Nucleus accumbens (tissue), 56 donors: Measurements from ENCODE around the gene VWCE.
"Not testable (repeated sequence)": the region's sequence is repeated elsewhere in the genome, so short reads cannot be mapped to it uniquely, and the experiment has no call there.

Source experiments
- DNase-seq, 56 donors: peaks; one replicate each; lab custom pipeline; 2025; lab: John Stamatoyannopoulos, UW

Gene VWCE

GRCh38 chr11:61264795-61265194 lies 30.3 kb downstream of the VWCE start:
- no peak for DNase-seq

DNA sequence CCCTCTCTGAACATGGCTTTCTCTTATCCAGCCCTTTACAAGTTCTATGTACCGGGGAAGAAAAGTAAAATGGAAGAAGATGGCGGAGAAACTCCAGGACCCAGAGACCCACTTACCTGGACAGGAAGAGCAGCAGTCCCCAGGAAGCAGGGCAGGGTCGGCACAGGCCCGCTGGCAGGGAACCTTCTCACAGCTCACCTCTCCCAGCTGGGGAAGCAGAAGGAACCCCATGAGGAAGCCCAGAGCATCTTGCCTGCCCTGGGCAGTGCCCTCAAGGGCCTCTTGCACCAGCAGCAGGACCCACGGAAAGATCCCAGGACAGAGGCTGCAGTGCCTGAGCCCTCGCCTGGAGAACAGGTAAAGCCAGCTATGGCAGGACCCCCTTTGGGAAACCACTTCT lies 30.7 kb downstream of the VWCE start:
- DNase-seq: no peak

DNA sequence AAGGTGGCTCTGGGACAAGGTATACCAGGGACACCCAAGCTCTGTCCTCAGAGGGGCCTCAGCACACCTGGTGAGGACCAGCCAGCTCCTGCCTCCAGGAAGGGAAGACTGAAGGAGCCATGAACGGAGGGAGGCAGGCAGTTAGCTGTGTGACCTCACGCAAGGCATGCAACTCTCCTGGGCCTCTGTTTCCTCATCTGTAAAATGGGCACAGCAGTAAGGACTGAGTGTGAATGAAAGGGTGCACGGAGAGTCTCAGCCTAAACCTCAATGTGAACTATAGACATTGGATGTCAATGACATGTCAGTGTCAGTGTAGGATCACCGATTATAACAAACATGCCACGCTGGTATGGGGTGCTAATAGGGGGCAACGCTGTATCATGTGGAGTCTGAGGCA lies 35.8 kb downstream of the VWCE start:
- no peak for DNase-seq

GRCh38 chr11:61258546-61258945 lies 36.6 kb downstream of the VWCE start:
- no peak for DNase-seq

GRCh38 chr11:61256710-61257482 lies 38.2 kb downstream of the VWCE start:
- no peak for DNase-seq

DNA sequence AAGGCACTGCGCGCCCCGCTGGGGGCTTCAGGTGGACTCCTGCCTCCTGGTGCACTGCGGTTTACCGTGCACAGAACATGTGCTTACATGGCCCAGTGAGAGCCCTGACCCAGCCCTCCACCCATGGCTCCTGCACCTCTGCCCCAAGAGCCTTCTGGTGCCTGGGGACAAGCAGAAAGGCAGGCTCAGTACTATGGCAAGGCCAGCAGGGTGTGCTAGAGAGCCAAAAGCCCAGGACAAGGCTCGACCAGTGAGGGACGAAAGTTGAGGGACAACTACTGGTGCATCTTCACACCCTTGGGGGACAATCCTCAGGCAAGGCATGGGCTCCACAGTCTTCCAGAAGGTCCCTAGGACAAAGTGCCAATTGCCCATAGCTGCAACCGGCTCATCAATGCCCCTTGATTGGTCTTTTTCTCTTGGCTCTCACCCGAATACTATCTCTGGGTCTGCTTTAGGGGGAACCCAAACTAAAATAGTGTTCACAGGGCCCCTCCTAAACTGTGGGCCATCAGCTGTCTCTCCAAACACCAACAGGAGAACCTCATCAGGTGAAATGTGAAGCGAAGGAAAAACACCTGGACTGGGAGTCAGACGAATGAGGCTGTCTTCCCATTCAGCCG lies 40.6 kb downstream of the VWCE start:
- DNase-seq: peak in 40 of 56 donors; percentile 2 to 70 (median 20)

DNA sequence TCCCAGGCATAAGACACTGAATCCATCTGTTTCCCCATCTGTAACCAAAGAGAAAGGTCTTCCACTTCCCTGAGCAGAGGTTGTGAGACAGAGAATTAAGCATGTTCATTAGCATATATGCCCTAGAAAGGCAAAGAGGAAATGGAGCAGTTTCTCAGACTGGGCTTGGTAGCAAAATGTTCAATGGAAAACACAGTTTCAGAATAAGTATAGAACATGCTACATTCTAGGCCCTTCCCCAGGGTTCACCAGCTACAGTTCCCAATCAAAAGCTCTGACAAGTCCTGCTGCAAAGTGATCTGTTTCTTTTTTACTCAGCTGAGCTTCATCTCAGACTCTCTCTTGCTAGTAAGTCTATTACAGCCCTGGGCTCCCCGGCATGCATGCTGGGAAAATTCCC lies 42.8 kb downstream of the VWCE start:
- not testable (repeated sequence) for DNase-seq

GRCh38 chr11:61250796-61251765 lies 44.0 kb downstream of the VWCE start:
- not testable (repeated sequence) for DNase-seq

GRCh38 chr11:61249201-61249600 lies 45.9 kb downstream of the VWCE start:
- DNase-seq: not testable (repeated sequence)

DNA sequence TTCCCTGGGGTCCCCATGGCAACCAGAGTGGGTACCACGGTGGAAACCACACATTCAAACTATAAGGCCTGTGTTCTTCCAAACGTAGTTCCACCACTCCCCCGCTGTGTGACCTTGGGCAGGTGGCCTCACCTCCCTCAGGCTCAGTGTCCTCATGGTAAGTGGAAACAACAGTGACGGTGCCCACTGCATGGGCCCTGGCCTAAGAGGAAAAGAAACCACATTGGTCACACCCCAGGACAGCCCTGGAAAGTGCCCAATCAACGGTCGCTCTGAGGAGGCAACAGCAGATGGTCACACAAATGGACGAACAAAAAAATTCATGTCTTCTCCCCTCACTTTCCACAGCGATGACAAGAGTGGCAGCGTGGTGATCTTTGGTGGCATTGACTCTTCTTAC lies 47.0 kb downstream of the VWCE start:
- not testable (repeated sequence) for DNase-seq

DNA sequence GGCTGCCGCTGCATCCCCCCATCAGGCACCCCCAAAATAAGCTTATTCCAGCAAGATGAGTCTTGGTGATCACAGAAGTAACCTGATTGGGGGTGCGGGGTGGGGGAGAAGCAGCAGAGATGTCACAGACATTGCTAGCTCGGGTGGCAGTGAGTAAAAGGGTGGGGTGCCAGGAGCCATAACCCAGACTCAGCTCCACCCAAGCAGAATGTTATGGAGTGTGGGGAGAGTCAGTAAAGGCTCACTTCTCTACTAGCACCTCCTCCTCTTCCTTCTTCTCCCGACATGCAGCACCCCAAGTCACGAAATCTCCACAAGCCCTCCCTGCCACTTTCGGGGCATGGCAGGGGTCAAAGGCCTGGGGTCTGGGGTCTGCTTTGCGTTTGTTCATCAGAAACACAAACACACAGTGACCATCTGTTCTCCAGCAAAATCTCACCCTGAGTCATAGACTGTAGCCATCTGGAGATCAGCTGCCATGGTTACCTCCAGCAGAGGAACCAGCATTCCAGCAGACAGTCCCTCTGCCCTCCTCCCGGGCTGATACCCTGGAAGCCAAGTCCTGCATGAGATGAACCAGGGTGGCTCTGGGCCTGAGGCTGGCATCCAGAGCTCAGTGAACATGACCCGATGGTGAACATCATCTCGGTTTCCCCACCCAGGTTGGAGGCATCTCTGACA lies 49.7 kb downstream of the VWCE start:
- DNase-seq: not testable (repeated sequence)

- DNase-seq: not testable (repeated sequence)
Measured at GRCh38 chr11:61241526-61241925, 53.6 kb downstream of the VWCE start.

DNA sequence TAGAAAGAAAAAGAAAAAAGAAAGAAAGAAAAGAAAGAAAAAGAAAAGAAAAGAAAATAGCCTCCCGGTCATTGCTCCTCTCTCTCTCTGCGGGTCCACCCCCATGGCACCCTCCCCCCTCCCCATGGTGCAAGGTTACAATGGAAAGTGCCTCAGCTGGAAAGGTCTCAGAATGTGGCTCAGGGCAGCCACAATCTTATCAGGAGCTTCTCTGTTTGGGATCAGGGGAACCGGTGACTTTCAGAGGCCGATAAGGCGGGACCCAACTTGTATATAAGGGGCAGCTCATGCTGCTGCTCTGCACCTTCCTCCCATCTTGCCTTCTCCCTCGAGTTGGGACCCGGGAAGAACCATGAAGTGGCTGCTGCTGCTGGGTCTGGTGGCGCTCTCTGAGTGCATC lies 54.2 kb downstream of the VWCE start, which contains the start of gene PGA5:
Gene PGA5, plus strand, starts transcription at position 301 of the 400 bp plus-strand sequence. Its CDS starts 52 bp downstream, at position 353.
- DNase-seq: not testable (repeated sequence)

- not testable (repeated sequence) for DNase-seq
Measured at GRCh38 chr11:61240288-61240687, 54.8 kb downstream of the VWCE start.

- not testable (repeated sequence) for DNase-seq
Measured at GRCh38 chr11:61237130-61237529, 58.0 kb downstream of the VWCE start.

DNA sequence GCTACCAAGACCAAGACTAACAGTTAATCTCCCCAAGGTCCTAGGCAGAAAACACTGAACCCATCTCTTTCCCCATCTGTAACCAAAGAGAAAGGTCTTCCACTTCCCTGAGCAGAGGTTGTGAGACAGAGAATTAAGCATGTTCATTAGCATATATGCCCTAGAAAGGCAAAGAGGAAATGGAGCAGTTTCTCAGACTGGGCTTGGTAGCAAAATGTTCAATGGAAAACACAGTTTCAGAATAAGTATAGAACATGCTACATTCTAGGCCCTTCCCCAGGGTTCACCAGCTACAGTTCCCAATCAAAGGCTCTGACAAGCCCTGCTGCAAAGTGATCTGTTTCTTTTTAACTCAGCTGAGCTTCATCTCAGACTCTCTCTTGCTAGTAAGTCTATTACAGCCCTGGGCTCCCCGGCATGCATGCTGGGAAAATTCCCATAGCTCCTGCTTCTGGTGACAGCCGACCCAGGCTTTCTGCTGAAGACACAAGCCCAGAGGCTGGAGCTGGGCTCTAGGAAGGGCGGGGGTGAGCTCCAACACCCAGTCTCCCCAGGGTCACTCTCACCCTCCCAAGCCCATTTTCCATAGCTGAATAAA lies 62.5 kb downstream of the VWCE start:
- DNase-seq: not testable (repeated sequence)

DNA sequence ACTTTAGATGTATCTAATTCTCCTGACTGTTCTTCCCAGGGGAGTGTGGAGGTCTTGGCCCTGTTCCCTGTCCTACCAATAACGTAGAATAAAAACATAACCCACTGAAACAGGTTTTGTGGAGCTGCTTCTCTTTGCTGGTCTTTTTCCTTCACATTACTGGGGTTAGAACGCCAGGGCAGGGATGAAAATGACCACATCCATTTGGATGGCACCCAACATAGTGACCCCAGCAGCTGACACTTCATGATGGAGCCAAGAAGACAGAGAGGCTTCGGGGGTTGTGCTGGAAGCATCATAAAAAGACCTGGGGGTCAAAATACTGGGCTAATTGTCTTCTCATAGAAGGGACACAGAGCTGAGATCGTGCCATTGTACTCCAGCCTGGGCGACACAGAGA lies 63.5 kb downstream of the VWCE start:
- not testable (repeated sequence) for DNase-seq

DNA sequence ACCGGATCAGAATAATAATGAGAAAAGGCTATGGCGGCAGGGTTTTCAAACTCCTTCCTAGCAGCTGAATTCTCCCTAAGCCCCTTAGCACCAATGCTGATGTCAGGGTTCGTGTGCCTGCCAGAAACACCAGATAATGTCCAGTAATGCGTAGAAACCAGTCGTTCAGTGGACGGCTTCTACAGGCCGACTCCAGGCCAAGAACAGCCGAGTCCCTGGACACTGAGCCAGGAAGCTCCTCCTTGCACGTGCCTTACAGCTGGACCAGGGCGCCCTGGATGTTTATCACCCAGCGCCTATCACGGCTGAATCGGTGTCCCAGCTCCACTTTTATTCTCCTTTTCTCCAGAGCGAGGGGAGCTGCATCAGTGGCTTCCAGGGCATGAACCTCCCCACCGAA lies 64.1 kb downstream of the VWCE start:
- not testable (repeated sequence) for DNase-seq

GRCh38 chr11:61229458-61229857 lies 65.7 kb downstream of the VWCE start:
- not testable (repeated sequence) for DNase-seq
